Small intestine (tissue), 7 donors: ENCODE data around the gene TBXAS1. TPM values are rescaled to one million over a fixed set of nuclear protein-coding genes. Genes with fewer than 3 reads are reported as not detected.

Experiments
- DNase-seq, 2 donors: peaks; one replicate each; pipeline versions ENCODE4 v3.0.0 to v3.0.0-alpha.2; 2013
- FAIRE-seq: peaks from 2 replicates; lab custom pipeline; 2012; peaks lifted over from hg19 to GRCh38; lab: Jason Lieb, UNC
- H3K27ac ChIP-seq, 3 donors: one replicate each; pipeline ENCODE4 v1.5.1; 2013; ENCODE audit warnings: low read length in 2 of 3, mild to moderate bottlenecking in 2 of 3, control low read depth in 1 of 3, inconsistent platforms in 1 of 3, low read depth in 1 of 3, moderate library complexity in 1 of 3
- H3K27me3 ChIP-seq, 3 donors: one replicate each; pipeline ENCODE4 v1.6.1; 2013; ENCODE audit warnings: low read length in 3 of 3, inconsistent platforms in 1 of 3; ENCODE audit not compliant: control insufficient read depth in 3 of 3, insufficient read depth in 3 of 3
- H3K36me3 ChIP-seq, 3 donors: one replicate each; pipeline ENCODE4 v1.6.1; 2013; ENCODE audit warnings: low read length in 3 of 3, inconsistent platforms in 1 of 3, low read depth in 1 of 3, mild to moderate bottlenecking in 1 of 3, moderate library complexity in 1 of 3; ENCODE audit not compliant: control insufficient read depth in 3 of 3, insufficient read depth in 2 of 3
- H3K4me1 ChIP-seq, 3 donors: one replicate each; pipeline ENCODE4 v1.6.1; 2013; ENCODE audit warnings: low read length in 2 of 3, inconsistent platforms in 1 of 3, low read depth in 1 of 3, mild to moderate bottlenecking in 1 of 3, moderate library complexity in 1 of 3; ENCODE audit not compliant: control insufficient read depth in 3 of 3, insufficient read depth in 2 of 3
- H3K4me3 ChIP-seq, 3 donors: one replicate each; pipeline ENCODE4 v1.5.1; 2013; ENCODE audit warnings: low read length in 3 of 3, control low read depth in 1 of 3, inconsistent platforms in 1 of 3, low read depth in 1 of 3, mild to moderate bottlenecking in 1 of 3, moderate library complexity in 1 of 3
- H3K9me3 ChIP-seq, 2 donors: one replicate each; pipeline ENCODE4 v1.6.1; 2013; ENCODE audit warnings: low read depth in 1 of 2, low read length in 1 of 2; ENCODE audit not compliant: control insufficient read depth in 2 of 2, insufficient read depth in 1 of 2
- WGBS, 3 donors: extraction: QIAGEN DNeasy Blood & Tissue Kit; methylation state at CpG; one replicate each; pipeline ENCODE4 v1.1.7; 2013; 5-methylcytosine and 5-hydroxymethylcytosine counted together
- polyA plus RNA-seq, 4 donors: library from polyadenylated mRNA; stranded (reverse) in 3 of 4; unstranded in 1 of 4; fragments of 200-250 nt in 3 of 4; fragments of 120-200 nt in 1 of 4; gene quantifications; one replicate each; pipeline versions ENCODE4 v1.2.1 to v1.2.3, GENCODE V29; 2013
- donor health status: healthy with polysubstance abuse.
- donor health status: control.
- donor health status: control.
- donor health status: Bipolar disorder and iron deficiency.
- donor health status: healthy.

TBXAS1 gene
- polyA plus RNA-seq, 4 donors, result 1.1 to 8.2 (median 7.0) TPM

- no peak overlapping the region for H3K27ac ChIP-seq
- DNase-seq, result no peak
These were observed 210.0 kb downstream of the TBXAS1 start for GRCh38 chr7:140039066-140039465.

GRCh38 chr7:140039896-140040295 lies 210.8 kb downstream of the TBXAS1 start:
- WGBS, 3 donors, result 96 to 99% (median 97%) methylated on average over 12 of the region's 12 CpGs
- Histone ChIP-seq H3K4me1 (no peaks in the 10 kb centered on the region), H3K36me3 (peaks cover 12 to 50% (median 14%) of the 10 kb centered on the region in 3 donors), H3K27me3 (no peaks in the 10 kb centered on the region), H3K9me3 (no peaks in the 10 kb centered on the region), H3K27ac (no peak overlapping the region), H3K4me3 (no peak overlapping the region)
- DNase-seq (no peak), FAIRE-seq (no peak)

More at GRCh38 chr7:140039066-140039465, 210.0 kb downstream of the TBXAS1 start:
- H3K4me3 ChIP-seq, result no peak overlapping the region
- H3K4me1 ChIP-seq, result no peaks in the 10 kb centered on the region
- 72 to 89% (median 87%) methylated on average over 7 of the region's 7 CpGs for WGBS, 3 donors
- no peaks in the 10 kb centered on the region for H3K9me3 ChIP-seq
- peaks cover 13 to 49% (median 14%) of the 10 kb centered on the region in 3 donors for H3K36me3 ChIP-seq
- no peak for FAIRE-seq
- no peaks in the 10 kb centered on the region for H3K27me3 ChIP-seq

GRCh38 chr7:140041659-140042385 lies 212.8 kb downstream of the TBXAS1 start:
- H3K27me3 ChIP-seq, result no peaks in the 10 kb centered on the region
- WGBS, 3 donors, result 91 to 95% (median 93%) methylated on average over 12 of the region's 12 CpGs
- H3K36me3 ChIP-seq, result peaks cover 16 to 44% (median 22%) of the 10 kb centered on the region in 3 donors
- DNase-seq (no peak), FAIRE-seq (no peak)
- no peak overlapping the region for H3K27ac ChIP-seq
- H3K4me3 ChIP-seq, result no peak overlapping the region
- H3K9me3 ChIP-seq, result no peaks in the 10 kb centered on the region
- H3K4me1 ChIP-seq, result peaks cover 0 to 12% (median 3%) of the 10 kb centered on the region in 3 donors

GRCh38 chr7:140042386-140042670 lies 213.3 kb downstream of the TBXAS1 start:
- 92 to 97% (median 96%) methylated on average over 10 of the region's 10 CpGs for WGBS, 3 donors
- H3K4me3 ChIP-seq, result no peak overlapping the region
- no peak for DNase-seq
- FAIRE-seq, result no peak
- no peaks in the 10 kb centered on the region for H3K9me3 ChIP-seq
- no peaks in the 10 kb centered on the region for H3K27me3 ChIP-seq
- H3K4me1 ChIP-seq, result peaks cover 0 to 17% (median 3%) of the 10 kb centered on the region in 3 donors
- H3K27ac ChIP-seq, result no peak overlapping the region
- peaks cover 14 to 39% (median 22%) of the 10 kb centered on the region in 3 donors for H3K36me3 ChIP-seq

- WGBS, 3 donors, result 93 to 98% (median 95%) methylated on average over 6 of the region's 6 CpGs
- no peak for FAIRE-seq
- H3K4me1 ChIP-seq, result peaks cover 0 to 29% (median 5%) of the 10 kb centered on the region in 3 donors
These were observed 215.2 kb downstream of the TBXAS1 start for GRCh38 chr7:140044251-140044650.

GRCh38 chr7:140045697-140046096 lies 216.6 kb downstream of the TBXAS1 start:
- FAIRE-seq, result no peak
- peaks cover 0 to 5% of the 10 kb centered on the region in 2 donors for H3K9me3 ChIP-seq
- H3K4me1 ChIP-seq, result peaks cover 0 to 35% (median 13%) of the 10 kb centered on the region in 3 donors
- H3K4me3 ChIP-seq, result no peak overlapping the region
- peak in 1 of 2 donors; percentile 14 for DNase-seq
- peak overlapping the region in 1 of 3 donors; percentile 55 for H3K27ac ChIP-seq
- H3K36me3 ChIP-seq, result peaks cover 8 to 28% (median 9%) of the 10 kb centered on the region in 3 donors
- 25 to 56% (median 51%) methylated on average over 6 of the region's 6 CpGs for WGBS, 3 donors
- no peaks in the 10 kb centered on the region for H3K27me3 ChIP-seq

More at GRCh38 chr7:140044251-140044650, 215.2 kb downstream of the TBXAS1 start:
- peaks cover 9 to 32% (median 13%) of the 10 kb centered on the region in 3 donors for H3K36me3 ChIP-seq
- H3K4me3 ChIP-seq, result no peak overlapping the region
- H3K9me3 ChIP-seq, result no peaks in the 10 kb centered on the region
- DNase-seq, result no peak
- H3K27ac ChIP-seq, result no peak overlapping the region
- H3K27me3 ChIP-seq, result no peaks in the 10 kb centered on the region

GRCh38 chr7:140047197-140047596 lies 218.1 kb downstream of the TBXAS1 start:
- H3K9me3 ChIP-seq, result peaks cover 0 to 5% of the 10 kb centered on the region in 2 donors
- FAIRE-seq (no peak), DNase-seq (no peak)
- H3K36me3 ChIP-seq, result peaks cover 5 to 26% (median 10%) of the 10 kb centered on the region in 3 donors
- peak overlapping the region in 1 of 3 donors; percentile 55 for H3K27ac ChIP-seq
- 84 to 94% (median 85%) methylated on average over 3 of the region's 3 CpGs for WGBS, 3 donors
- peaks cover 0 to 35% (median 13%) of the 10 kb centered on the region in 3 donors for H3K4me1 ChIP-seq
- H3K27me3 ChIP-seq, result no peaks in the 10 kb centered on the region
- no peak overlapping the region for H3K4me3 ChIP-seq

- H3K27ac ChIP-seq, result no peak overlapping the region
- FAIRE-seq, result no peak
- H3K27me3 ChIP-seq, result no peaks in the 10 kb centered on the region
- WGBS, 3 donors, result 67 to 94% (median 87%) methylated on average over 4 of the region's 4 CpGs
- H3K36me3 ChIP-seq, result peaks cover 5 to 23% (median 10%) of the 10 kb centered on the region in 3 donors
- no peak overlapping the region for H3K4me3 ChIP-seq
- H3K4me1 ChIP-seq, result peaks cover 0 to 35% (median 13%) of the 10 kb centered on the region in 3 donors
- H3K9me3 ChIP-seq, result peaks cover 0 to 5% of the 10 kb centered on the region in 2 donors
- peak in 1 of 2 donors; percentile 9 for DNase-seq
These were observed 219.1 kb downstream of the TBXAS1 start for GRCh38 chr7:140048138-140048537.
